ENCODE data around the gene ZNF580.

Gene ZNF580

GRCh38 chr19:55650126-55650557 is 9.3 kb downstream of the ZNF580 start:
- Histone ChIP-seq H3K9me3 (ENCODE audit: insufficient read depth, low read depth, low read length) (no peaks in the 10 kb centered on the region), H3K9ac (ENCODE audit: low read depth, low read length) (no peak overlapping the region), H3K27ac (ENCODE audit: low read depth, low read length) (no peak overlapping the region), H3K36me3 (ENCODE audit: insufficient read depth, low read length) (peaks cover 7% of the 10 kb centered on the region), H3K4me3 (ENCODE audit: low read length) (no peak overlapping the region), H3K27me3 (ENCODE audit: insufficient read depth, low read length) (no peaks in the 10 kb centered on the region), H3K4me1 (ENCODE audit: insufficient read depth, low read length) (peaks cover 2% of the 10 kb centered on the region; the same call in 1 of the 2 replicates)
- 96% methylated on average over 4 of the region's 4 CpGs for WGBS

DNA sequence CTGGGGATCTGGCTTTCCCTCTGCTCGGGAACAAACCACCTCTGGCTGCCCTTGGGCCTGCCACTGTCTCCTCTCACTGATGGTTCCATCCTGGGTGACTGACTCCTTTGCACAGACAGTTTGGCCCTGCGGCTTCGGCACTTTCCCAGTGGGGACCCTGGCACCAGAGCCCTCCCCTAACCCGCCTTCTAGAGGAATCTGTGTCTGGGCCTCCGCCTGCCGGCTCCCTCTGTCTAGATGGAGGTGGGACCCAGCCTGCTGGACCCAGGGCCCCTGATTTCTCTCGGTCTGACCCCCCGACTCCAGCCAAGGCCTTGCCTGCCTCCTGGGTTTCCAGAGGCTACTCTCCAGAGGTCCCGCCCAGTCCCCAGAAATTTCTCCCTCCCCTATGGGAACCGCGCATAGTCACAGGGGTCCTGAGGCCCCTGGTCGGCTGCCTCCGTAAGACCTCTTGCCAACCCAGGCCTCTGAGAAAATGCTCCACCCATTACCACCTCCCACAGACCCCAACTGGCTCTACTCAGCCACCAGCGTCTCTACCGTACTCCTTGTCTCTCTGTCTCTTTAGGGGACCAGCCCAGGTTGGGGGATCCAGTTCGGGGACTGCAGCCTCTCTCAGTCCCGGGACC is 9.9 kb downstream of the ZNF580 start:
- no peaks in the 10 kb centered on the region for H3K27me3 ChIP-seq (ENCODE audit: insufficient read depth, low read length)
- H3K9me3 ChIP-seq (ENCODE audit: insufficient read depth, low read depth, low read length), result no peaks in the 10 kb centered on the region
- H3K36me3 ChIP-seq (ENCODE audit: insufficient read depth, low read length), result peaks cover 1% of the 10 kb centered on the region
- 91% methylated on average over 17 of the region's 17 CpGs for WGBS
- H3K4me3 ChIP-seq (ENCODE audit: low read length), result no peak overlapping the region
- H3K9ac ChIP-seq (ENCODE audit: low read depth, low read length), result no peak overlapping the region
- peaks cover 2% of the 10 kb centered on the region; the same call in 1 of the 2 replicates for H3K4me1 ChIP-seq (ENCODE audit: insufficient read depth, low read length)
- H3K27ac ChIP-seq (ENCODE audit: low read depth, low read length), result no peak overlapping the region

- H3K27me3 ChIP-seq (ENCODE audit: insufficient read depth, low read length), result no peaks in the 10 kb centered on the region
- H3K9ac ChIP-seq (ENCODE audit: low read depth, low read length), result no peak overlapping the region
- peaks cover 3% of the 10 kb centered on the region; the same call in 1 of the 2 replicates for H3K4me1 ChIP-seq (ENCODE audit: insufficient read depth, low read length)
- H3K4me3 ChIP-seq (ENCODE audit: low read length), result no peak overlapping the region
- H3K9me3 ChIP-seq (ENCODE audit: insufficient read depth, low read depth, low read length), result no peaks in the 10 kb centered on the region
- no peaks in the 10 kb centered on the region for H3K36me3 ChIP-seq (ENCODE audit: insufficient read depth, low read length)
- 84% methylated on average over 18 of the region's 18 CpGs for WGBS
- H3K27ac ChIP-seq (ENCODE audit: low read depth, low read length), result no peak overlapping the region
These were observed 10.4 kb downstream of the ZNF580 start for GRCh38 chr19:55651236-55651635.

DNA sequence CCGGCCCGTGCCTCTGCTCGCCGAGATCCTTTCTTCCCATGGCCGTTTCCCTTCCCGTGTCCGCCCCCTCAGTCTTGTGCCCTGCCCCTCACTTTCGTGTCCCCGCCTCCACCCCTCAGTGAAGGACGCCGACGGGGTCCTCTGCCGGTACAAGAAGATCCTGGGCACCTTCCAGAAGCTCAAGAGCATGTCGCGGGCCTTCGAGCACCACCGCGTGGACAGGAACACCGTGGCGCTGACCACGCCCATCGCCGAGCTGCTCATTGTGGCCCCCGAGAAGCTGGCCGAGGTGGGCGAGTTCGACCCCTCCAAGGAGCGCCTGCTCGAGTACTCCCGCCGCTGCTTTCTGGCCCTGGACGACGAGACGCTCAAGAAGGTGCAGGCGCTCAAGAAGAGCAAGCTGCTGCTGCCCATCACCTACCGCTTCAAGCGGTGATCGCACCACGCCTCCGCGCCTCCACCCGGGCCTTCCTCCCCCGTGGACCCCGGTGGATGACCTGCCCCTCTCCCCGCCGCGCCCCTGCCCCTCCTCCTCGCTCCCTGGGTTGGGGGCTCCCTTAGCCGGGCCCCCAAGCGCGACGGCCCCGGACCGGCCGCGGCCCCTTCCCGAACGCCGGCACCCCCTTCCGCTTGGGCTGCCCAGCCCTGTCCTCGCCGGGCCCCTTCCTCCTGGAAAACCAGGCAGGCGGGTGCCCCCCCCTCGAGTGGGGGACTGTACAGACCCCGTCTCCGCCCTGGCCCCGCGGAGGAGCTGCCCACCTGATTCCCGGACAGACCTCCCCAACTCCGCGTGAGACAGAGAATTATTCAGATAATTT is 11.7 kb downstream of the ZNF580 start:
- peaks cover 7% of the 10 kb centered on the region for H3K36me3 ChIP-seq (ENCODE audit: insufficient read depth, low read length)
- no peak overlapping the region for H3K27ac ChIP-seq (ENCODE audit: low read depth, low read length)
- H3K4me3 ChIP-seq (ENCODE audit: low read length), result peak overlapping the region; percentile 78
- H3K4me1 ChIP-seq (ENCODE audit: insufficient read depth, low read length), result peaks cover 13% of the 10 kb centered on the region; the same call in 1 of the 2 replicates
- H3K9me3 ChIP-seq (ENCODE audit: insufficient read depth, low read depth, low read length), result no peaks in the 10 kb centered on the region
- H3K27me3 ChIP-seq (ENCODE audit: insufficient read depth, low read length), result no peaks in the 10 kb centered on the region
- 63% methylated on average over 71 of the region's 71 CpGs for WGBS
- no peak overlapping the region; the same call in 1 of the 2 replicates for H3K9ac ChIP-seq (ENCODE audit: low read depth, low read length)

DNA sequence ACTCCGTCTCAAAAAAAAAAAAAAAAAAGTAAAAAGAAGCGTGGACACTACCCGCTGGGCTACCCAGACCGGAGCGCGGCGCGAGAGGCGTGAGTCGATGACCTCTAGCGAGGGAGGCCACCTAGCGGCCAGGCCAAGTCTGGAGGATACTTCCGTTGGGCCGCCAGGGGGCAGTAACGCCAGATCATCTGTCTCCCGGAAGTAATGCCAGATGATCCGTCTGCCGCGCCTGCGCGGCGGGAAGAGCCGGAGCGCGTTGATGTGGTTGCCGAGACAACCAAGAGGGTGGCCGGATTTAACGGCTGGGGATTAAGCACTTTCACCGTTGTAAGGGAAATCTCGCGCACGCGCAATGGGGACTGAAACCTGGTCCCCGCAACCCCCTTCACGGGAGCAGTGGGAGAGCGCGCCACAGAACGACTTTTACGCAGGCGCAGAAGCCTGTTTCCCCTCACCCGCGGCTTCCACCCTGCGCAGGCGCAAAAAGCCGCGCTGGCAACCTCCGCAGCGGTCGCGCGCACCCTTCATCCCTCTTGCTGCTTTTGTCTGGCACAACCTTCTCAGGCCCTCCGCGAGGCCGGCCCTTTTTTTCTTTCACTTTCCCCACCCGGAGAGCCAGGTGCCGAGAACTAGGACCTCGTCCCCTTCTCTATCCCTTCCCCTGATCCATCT is 13.0 kb downstream of the ZNF580 start:
- Histone ChIP-seq H3K9me3 (ENCODE audit: insufficient read depth, low read depth, low read length) (no peaks in the 10 kb centered on the region), H3K9ac (ENCODE audit: low read depth, low read length) (peak overlapping the region; percentile 100), H3K36me3 (ENCODE audit: insufficient read depth, low read length) (peaks cover 10% of the 10 kb centered on the region), H3K4me1 (ENCODE audit: insufficient read depth, low read length) (peaks cover 23% of the 10 kb centered on the region; the same call in 1 of the 2 replicates), H3K4me3 (ENCODE audit: low read length) (peak overlapping the region; percentile 78), H3K27me3 (ENCODE audit: insufficient read depth, low read length) (no peaks in the 10 kb centered on the region), H3K27ac (ENCODE audit: low read depth, low read length) (peak overlapping the region; percentile 99)
- under 1% methylated on average over 57 of the region's 57 CpGs for WGBS

DNA sequence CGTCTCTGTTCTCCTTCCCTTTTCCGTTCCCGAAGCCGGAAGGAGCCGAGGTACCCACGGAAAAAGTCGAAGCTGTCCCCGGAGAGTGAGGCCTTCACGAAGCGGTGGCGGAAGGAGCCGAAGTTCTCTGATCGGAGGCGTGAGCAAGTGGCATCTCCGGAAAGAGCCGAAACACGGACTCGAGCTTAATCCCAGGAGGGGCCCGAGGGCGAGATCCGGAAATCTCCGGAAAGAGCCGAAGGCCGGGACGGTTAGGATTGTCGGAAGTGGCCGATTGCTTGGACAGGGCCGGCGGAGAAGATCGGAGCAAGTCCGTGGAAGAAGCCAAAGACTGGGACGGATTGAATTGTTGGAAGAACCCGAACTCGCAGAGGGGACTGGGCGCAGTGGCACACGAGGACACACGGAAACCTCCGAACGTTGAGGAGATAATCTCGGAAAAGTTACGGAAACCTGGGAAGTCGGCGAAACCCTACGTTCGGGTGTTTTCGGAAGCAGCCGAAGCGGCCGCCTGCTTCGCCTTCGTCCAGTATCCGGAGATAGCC is 13.6 kb downstream of the ZNF580 start:
- Histone ChIP-seq H3K9me3 (ENCODE audit: insufficient read depth, low read depth, low read length) (no peaks in the 10 kb centered on the region), H3K27me3 (ENCODE audit: insufficient read depth, low read length) (no peaks in the 10 kb centered on the region), H3K27ac (ENCODE audit: low read depth, low read length) (peak overlapping the region; percentile 99), H3K4me1 (ENCODE audit: insufficient read depth, low read length) (peaks cover 23% of the 10 kb centered on the region; the same call in 1 of the 2 replicates), H3K9ac (ENCODE audit: low read depth, low read length) (peak overlapping the region; percentile 100), H3K4me3 (ENCODE audit: low read length) (peak overlapping the region; percentile 78), H3K36me3 (ENCODE audit: insufficient read depth, low read length) (peaks cover 14% of the 10 kb centered on the region)
- under 1% methylated on average over 51 of the region's 52 CpGs for WGBS

- Histone ChIP-seq H3K4me1 (ENCODE audit: insufficient read depth, low read length) (peaks cover 23% of the 10 kb centered on the region; the same call in 1 of the 2 replicates), H3K4me3 (ENCODE audit: low read length) (peak within 1 kb of the TSS; percentile 78), H3K9me3 (ENCODE audit: insufficient read depth, low read depth, low read length) (no peaks in the 10 kb centered on the region), H3K27me3 (ENCODE audit: insufficient read depth, low read length) (no peaks in the 10 kb centered on the region), H3K27ac (ENCODE audit: low read depth, low read length) (peak within 1 kb of the TSS; percentile 100), H3K36me3 (ENCODE audit: insufficient read depth, low read length) (peaks cover 19% of the 10 kb centered on the region), H3K9ac (ENCODE audit: low read depth, low read length) (peak within 1 kb of the TSS; percentile 100)
- under 1% methylated on average over 86 of the region's 95 CpGs for WGBS
These were observed 14.3 kb downstream of the ZNF580 start, which contains the start of gene U2AF2 for GRCh38 chr19:55654868-55655647. TSS of gene U2AF2 (plus strand) at chr19:55655035. CDS start at chr19:55655105, 70 bp downstream.

DNA sequence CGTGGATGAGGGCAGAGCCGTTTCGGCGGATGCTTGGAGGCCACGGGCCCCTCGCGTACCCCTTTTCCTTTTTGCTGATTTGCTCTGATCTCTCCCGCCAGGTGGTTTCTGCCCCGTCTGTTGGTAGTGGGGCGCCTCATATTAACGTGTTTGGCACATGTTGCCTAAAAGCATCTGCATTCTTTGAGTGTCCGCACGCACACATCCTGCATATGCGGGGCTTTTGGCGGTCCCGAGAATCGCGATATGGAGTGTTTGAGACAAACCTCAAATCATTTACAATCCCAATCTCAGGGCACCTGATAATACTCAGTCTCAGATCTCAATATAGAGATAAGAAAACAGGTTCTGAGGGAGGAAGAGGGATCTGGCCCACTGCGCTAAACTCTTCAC is 14.8 kb downstream of the ZNF580 start:
- H3K9ac ChIP-seq (ENCODE audit: low read depth, low read length), result peak overlapping the region; percentile 100
- under 1% methylated on average over 19 of the region's 19 CpGs for WGBS
- no peaks in the 10 kb centered on the region for H3K27me3 ChIP-seq (ENCODE audit: insufficient read depth, low read length)
- H3K4me1 ChIP-seq (ENCODE audit: insufficient read depth, low read length), result peaks cover 23% of the 10 kb centered on the region; the same call in 1 of the 2 replicates
- H3K4me3 ChIP-seq (ENCODE audit: low read length), result peak overlapping the region; percentile 78
- H3K9me3 ChIP-seq (ENCODE audit: insufficient read depth, low read depth, low read length), result no peaks in the 10 kb centered on the region
- H3K27ac ChIP-seq (ENCODE audit: low read depth, low read length), result peak overlapping the region; percentile 100
- peaks cover 23% of the 10 kb centered on the region for H3K36me3 ChIP-seq (ENCODE audit: insufficient read depth, low read length)

DNA sequence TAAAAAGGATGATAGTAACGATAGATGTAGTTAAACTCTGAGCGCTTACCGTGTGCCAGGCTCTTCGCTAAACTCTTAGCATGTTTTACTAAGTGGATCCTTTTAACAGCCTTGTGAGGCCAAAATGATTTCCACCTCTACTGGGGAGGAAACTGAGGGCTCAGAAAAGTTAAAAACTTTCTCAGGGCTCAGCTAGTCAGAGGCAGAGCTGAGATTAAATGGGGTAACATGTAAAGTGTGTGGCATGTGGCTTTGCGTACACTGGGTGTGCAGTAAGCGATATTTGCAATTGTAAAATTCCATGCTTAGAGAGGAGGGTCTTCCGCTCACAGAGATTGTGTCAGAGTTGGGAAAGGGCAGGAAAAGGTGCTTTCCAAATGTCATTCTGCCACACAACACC is 15.8 kb downstream of the ZNF580 start:
- Histone ChIP-seq H3K9me3 (ENCODE audit: insufficient read depth, low read depth, low read length) (no peaks in the 10 kb centered on the region), H3K27ac (ENCODE audit: low read depth, low read length) (no peak overlapping the region), H3K4me1 (ENCODE audit: insufficient read depth, low read length) (peaks cover 23% of the 10 kb centered on the region; the same call in 1 of the 2 replicates), H3K4me3 (ENCODE audit: low read length) (peak overlapping the region; percentile 78), H3K27me3 (ENCODE audit: insufficient read depth, low read length) (no peaks in the 10 kb centered on the region), H3K9ac (ENCODE audit: low read depth, low read length) (peak overlapping the region; percentile 100), H3K36me3 (ENCODE audit: insufficient read depth, low read length) (peaks cover 32% of the 10 kb centered on the region)
- 69% methylated on average over 7 of the region's 7 CpGs for WGBS
